ENCODE results near the gene ABHD4. TPM values are rescaled to one million over a fixed set of nuclear protein-coding genes. Genes with fewer than 3 reads are reported as not detected.

ABHD4 gene
- total and polyA plus RNA-seq, 2 donors from 2014 or later, result 34.1 to 45.2 TPM

DNA sequence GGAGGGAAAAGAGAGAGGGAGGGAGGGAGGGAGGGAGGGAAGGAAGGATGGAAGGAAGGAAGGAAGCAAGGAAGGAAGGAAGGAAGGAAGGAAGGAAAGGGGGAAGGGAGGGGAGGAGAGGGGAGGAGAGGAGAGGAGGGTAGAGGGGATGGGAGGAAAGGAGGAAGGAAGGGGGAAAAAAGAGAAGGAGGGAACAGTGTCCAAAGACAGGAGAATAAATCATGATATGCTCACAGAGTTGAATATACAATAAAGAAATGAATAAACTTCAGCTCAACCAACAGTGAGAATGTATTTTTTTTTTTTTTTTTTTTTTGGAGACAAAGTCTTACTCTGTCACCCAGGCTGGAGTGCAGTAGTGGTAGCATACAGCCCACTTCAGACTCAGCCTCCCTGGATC is 42.1 kb downstream of the ABHD4 start:
- FAIRE-seq (no peak), DNase-seq (no peak)
- intact Hi-C loops (cut with DNase I), result no loop called here
- no peak overlapping the region for H3K27ac ChIP-seq (ENCODE audit: low read depth in 2 of 2, low read length in 2 of 2)
- H3K4me1 ChIP-seq (ENCODE audit: control insufficient read depth in 2 of 3, insufficient read depth in 2 of 3, low read depth in 1 of 3, low read length in 3 of 3), result peaks cover 0 to 2% (median 0%) of the 10 kb centered on the region in 3 donors
- no peaks in the 10 kb centered on the region for H3K36me3 ChIP-seq (ENCODE audit: control insufficient read depth in 2 of 3, insufficient read depth in 3 of 3, low read length in 3 of 3)
- TF ChIP-seq, protein P1, sequence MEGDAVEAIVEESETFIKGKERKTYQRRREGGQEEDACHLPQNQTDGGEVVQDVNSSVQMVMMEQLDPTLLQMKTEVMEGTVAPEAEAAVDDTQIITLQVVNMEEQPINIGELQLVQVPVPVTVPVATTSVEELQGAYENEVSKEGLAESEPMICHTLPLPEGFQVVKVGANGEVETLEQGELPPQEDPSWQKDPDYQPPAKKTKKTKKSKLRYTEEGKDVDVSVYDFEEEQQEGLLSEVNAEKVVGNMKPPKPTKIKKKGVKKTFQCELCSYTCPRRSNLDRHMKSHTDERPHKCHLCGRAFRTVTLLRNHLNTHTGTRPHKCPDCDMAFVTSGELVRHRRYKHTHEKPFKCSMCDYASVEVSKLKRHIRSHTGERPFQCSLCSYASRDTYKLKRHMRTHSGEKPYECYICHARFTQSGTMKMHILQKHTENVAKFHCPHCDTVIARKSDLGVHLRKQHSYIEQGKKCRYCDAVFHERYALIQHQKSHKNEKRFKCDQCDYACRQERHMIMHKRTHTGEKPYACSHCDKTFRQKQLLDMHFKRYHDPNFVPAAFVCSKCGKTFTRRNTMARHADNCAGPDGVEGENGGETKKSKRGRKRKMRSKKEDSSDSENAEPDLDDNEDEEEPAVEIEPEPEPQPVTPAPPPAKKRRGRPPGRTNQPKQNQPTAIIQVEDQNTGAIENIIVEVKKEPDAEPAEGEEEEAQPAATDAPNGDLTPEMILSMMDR (IDR thresholded peaks at IDR 0.05; ENCODE audit: borderline replicate concordance, extremely low read depth, insufficient read depth), result no peak
- no peaks in the 10 kb centered on the region for H3K9me3 ChIP-seq (ENCODE audit: control insufficient read depth in 2 of 3, insufficient read depth in 1 of 3, low read length in 3 of 3)
- no peak overlapping the region for H3K4me3 ChIP-seq (ENCODE audit: low read length in 3 of 3)
- no peak overlapping the region for H3K9ac ChIP-seq (ENCODE audit: low read length in 3 of 3)
- H3K27me3 ChIP-seq (ENCODE audit: control insufficient read depth, insufficient read depth, low read length), result no peaks in the 10 kb centered on the region

DNA sequence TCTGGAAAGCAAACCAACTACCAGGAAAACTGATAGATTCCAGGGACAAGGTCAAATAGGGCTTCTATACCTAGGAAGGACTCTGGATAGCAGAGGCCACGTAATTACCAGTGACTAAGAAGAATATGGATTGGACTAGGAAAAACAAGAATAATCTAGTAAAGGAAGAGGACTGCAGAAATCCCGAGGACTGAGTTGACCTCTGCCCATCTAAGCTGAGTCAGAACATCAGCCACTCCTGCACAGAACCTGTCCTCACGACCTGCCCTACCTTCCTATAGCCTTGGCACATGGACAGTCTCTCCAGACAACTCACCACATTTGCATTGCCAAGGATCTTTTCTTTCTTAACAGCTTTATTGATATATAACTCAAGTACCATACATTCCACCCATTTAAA is 43.7 kb downstream of the ABHD4 start:
- H3K4me3 ChIP-seq (ENCODE audit: low read length in 3 of 3), result no peak overlapping the region
- no peaks in the 10 kb centered on the region for H3K9me3 ChIP-seq (ENCODE audit: control insufficient read depth in 2 of 3, insufficient read depth in 1 of 3, low read length in 3 of 3)
- intact Hi-C loops (cut with DNase I), result no loop called here
- no peaks in the 10 kb centered on the region for H3K27me3 ChIP-seq (ENCODE audit: control insufficient read depth, insufficient read depth, low read length)
- no peak for FAIRE-seq
- no peak for DNase-seq
- no peak overlapping the region for H3K27ac ChIP-seq (ENCODE audit: low read depth in 2 of 2, low read length in 2 of 2)
- peaks cover 0 to 2% (median 0%) of the 10 kb centered on the region in 3 donors for H3K4me1 ChIP-seq (ENCODE audit: control insufficient read depth in 2 of 3, insufficient read depth in 2 of 3, low read depth in 1 of 3, low read length in 3 of 3)
- no peak overlapping the region for H3K9ac ChIP-seq (ENCODE audit: low read length in 3 of 3)
- no peaks in the 10 kb centered on the region for H3K36me3 ChIP-seq (ENCODE audit: control insufficient read depth in 2 of 3, insufficient read depth in 3 of 3, low read length in 3 of 3)
- TF ChIP-seq, protein P1 (IDR thresholded peaks at IDR 0.05; ENCODE audit: borderline replicate concordance, extremely low read depth, insufficient read depth), result no peak

DNA sequence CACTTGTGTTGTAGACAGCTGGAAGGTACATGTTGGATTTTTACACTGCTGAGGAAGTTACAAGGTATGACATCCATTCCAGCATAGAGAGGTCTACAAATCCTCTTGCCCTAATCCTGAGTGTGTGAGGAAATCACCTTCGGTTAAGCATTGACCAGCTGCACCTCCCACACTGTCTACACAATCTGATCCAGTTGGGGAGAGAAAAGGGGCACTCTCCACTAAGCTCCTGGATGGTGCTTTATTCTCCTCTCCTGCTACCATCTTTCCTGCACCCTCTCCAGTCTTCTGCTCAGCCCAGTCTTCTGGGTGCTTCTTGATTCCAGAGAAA is 46.2 kb downstream of the ABHD4 start, which contains the start of gene OR6J1:
OR6J1 (minus strand) TSS at position 48 of the 331 bp plus-strand sequence. CDS start 9,541 bp downstream, outside the sequence.
- FAIRE-seq (no peak), DNase-seq (no peak)
- intact Hi-C loops (cut with DNase I), result no loop called here

More for the DNA sequence above, 46.2 kb downstream of the ABHD4 start, which contains the start of gene OR6J1:
- TF ChIP-seq, protein P1 (IDR thresholded peaks at IDR 0.05; ENCODE audit: borderline replicate concordance, extremely low read depth, insufficient read depth), result no peak
- no peak within 1 kb of the TSS for H3K9ac ChIP-seq (ENCODE audit: low read length in 3 of 3)
- no peak within 1 kb of the TSS for H3K4me3 ChIP-seq (ENCODE audit: low read length in 3 of 3)
- H3K36me3 ChIP-seq (ENCODE audit: control insufficient read depth in 2 of 3, insufficient read depth in 3 of 3, low read length in 3 of 3), result no peaks in the 10 kb centered on the region
- no peak within 1 kb of the TSS for H3K27ac ChIP-seq (ENCODE audit: low read depth in 2 of 2, low read length in 2 of 2)
- peaks cover 0 to 2% (median 0%) of the 10 kb centered on the region in 3 donors for H3K4me1 ChIP-seq (ENCODE audit: control insufficient read depth in 2 of 3, insufficient read depth in 2 of 3, low read depth in 1 of 3, low read length in 3 of 3)
- H3K27me3 ChIP-seq (ENCODE audit: control insufficient read depth, insufficient read depth, low read length), result no peaks in the 10 kb centered on the region
- no peaks in the 10 kb centered on the region for H3K9me3 ChIP-seq (ENCODE audit: control insufficient read depth in 2 of 3, insufficient read depth in 1 of 3, low read length in 3 of 3)
